ENCODE measurements around the gene ITPRID1. TPM values are rescaled to one million over a fixed set of nuclear protein-coding genes. Genes with fewer than 3 reads are reported as not detected.

ITPRID1 gene
- total RNA-seq, 4 donors from 2014 or later: 1.00 TPM; not detected in 3

- DNase-seq: no peak
- Histone ChIP-seq H3K4me1 (no peaks in the 10 kb centered on the region), H3K27me3 (no peaks in the 10 kb centered on the region), H3K36me3 (no peaks in the 10 kb centered on the region), H3K4me3 (no peak overlapping the region), H3K9me3 (no peaks in the 10 kb centered on the region), H3K27ac (no peak overlapping the region)
- TF ChIP-seq CTCF (IDR thresholded peaks at IDR 0.05): no peak
- WGBS, 2 donors: 23 to 34% methylated on average over 2 of the region's 2 CpGs
- intact Hi-C loops (cut with DNase I): no loop called here
Measured at GRCh38 chr7:31688996-31689395, 175.1 kb downstream of the ITPRID1 start.

- Histone ChIP-seq H3K36me3 (no peaks in the 10 kb centered on the region), H3K4me1 (no peaks in the 10 kb centered on the region), H3K27me3 (no peaks in the 10 kb centered on the region), H3K4me3 (no peak overlapping the region), H3K9me3 (no peaks in the 10 kb centered on the region), H3K27ac (no peak overlapping the region)
- WGBS, 2 donors: 34 to 43% methylated on average over 2 of the region's 2 CpGs
- TF ChIP-seq POLR2A (IDR thresholded peaks at IDR 0.05): no peak
- TF ChIP-seq CTCF (IDR thresholded peaks at IDR 0.05): no peak
- no peak for DNase-seq
- intact Hi-C loops (cut with DNase I): no loop called here
Measured at GRCh38 chr7:31690935-31691334, 177.0 kb downstream of the ITPRID1 start.

- no peak for TF ChIP-seq CTCF (IDR thresholded peaks at IDR 0.05)
- no peak for TF ChIP-seq POLR2A (IDR thresholded peaks at IDR 0.05)
- H3K9me3 ChIP-seq: no peaks in the 10 kb centered on the region
- H3K27me3 ChIP-seq: no peaks in the 10 kb centered on the region
- H3K27ac ChIP-seq: no peak overlapping the region
- H3K4me3 ChIP-seq: no peak overlapping the region
- no peak for DNase-seq
- H3K4me1 ChIP-seq: no peaks in the 10 kb centered on the region
- intact Hi-C loops (cut with DNase I): no loop called here
- no peaks in the 10 kb centered on the region for H3K36me3 ChIP-seq
- WGBS, 2 donors: 20 to 24% methylated on average over 4 to 5 of the region's 5 CpGs
Measured at GRCh38 chr7:31692451-31692850, 178.6 kb downstream of the ITPRID1 start.

- no peak overlapping the region for H3K4me3 ChIP-seq
- no peaks in the 10 kb centered on the region for H3K36me3 ChIP-seq
- TF ChIP-seq CTCF (IDR thresholded peaks at IDR 0.05) (no peak), POLR2A (IDR thresholded peaks at IDR 0.05) (no peak)
- intact Hi-C loops (cut with DNase I): no loop called here
- H3K27ac ChIP-seq: no peak overlapping the region
- WGBS, 2 donors: 27 to 35% methylated on average over 2 of the region's 2 CpGs
- no peaks in the 10 kb centered on the region for H3K9me3 ChIP-seq
- no peaks in the 10 kb centered on the region for H3K4me1 ChIP-seq
- H3K27me3 ChIP-seq: no peaks in the 10 kb centered on the region
- DNase-seq: no peak
Measured at GRCh38 chr7:31692871-31693270, 179.0 kb downstream of the ITPRID1 start.

- H3K36me3 ChIP-seq: no peaks in the 10 kb centered on the region
- DNase-seq: no peak
- no peak overlapping the region for H3K27ac ChIP-seq
- TF ChIP-seq POLR2A (IDR thresholded peaks at IDR 0.05) (no peak), CTCF (IDR thresholded peaks at IDR 0.05) (no peak)
- no peaks in the 10 kb centered on the region for H3K4me1 ChIP-seq
- H3K9me3 ChIP-seq: no peaks in the 10 kb centered on the region
- H3K4me3 ChIP-seq: no peak overlapping the region
- 54 to 70% methylated on average over 6 of the region's 6 CpGs for WGBS, 2 donors
- no peaks in the 10 kb centered on the region for H3K27me3 ChIP-seq
- intact Hi-C loops (cut with DNase I): no loop called here
Measured at GRCh38 chr7:31695859-31696614, 182.1 kb downstream of the ITPRID1 start.

All from esophagus squamous epithelium (tissue), 5 donors.